ENCODE data around the gene CNTNAP5.

The CNTNAP5 gene

DNA sequence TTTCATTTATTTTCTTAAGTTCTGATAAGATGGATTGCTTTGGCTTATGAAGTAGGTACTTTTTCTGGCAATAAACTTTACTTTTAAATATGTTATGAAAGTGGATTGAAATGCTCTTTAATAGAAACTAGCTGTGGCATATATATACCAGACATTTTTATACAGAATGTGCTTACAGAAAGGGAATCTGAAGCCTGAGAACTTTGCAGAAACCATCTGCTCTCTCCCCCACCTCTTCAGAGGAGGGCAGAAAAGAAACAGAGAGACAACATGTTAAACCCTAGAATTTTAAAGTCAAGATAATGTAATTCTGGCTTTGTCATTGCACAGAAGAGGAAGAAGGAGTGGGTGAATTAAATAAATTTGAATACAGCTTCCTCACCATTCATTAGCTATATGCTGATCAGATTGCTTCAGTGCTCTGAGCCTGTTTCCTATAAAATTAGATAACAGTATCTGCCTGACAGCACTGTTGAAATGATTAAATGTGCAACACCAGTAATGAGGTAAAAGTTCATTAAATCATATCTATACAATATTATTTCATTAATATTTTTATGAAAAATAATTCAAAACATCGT is 247.3 kb downstream of the CNTNAP5 start:
- DNase-seq = no peak

DNA sequence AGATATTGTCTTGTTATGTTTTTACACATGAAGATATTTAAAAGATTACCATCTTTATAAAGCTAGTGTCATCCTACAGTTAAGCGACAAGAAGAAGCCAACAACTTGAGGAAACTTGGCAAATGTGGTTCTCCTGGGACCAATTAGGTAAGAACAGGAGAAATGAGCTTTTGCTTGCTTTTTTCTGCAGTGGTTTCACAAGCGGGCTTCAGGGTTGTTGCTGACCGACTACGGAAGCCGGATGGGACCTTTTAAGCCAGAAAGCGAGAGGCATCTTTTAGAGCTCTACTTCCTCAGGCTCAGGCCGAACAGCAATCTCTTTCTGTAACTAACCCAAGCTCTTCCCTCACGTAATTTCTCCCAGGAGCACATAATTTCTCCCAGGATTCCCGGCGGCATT is 256.5 kb downstream of the CNTNAP5 start:
- DNase-seq = no peak

DNA sequence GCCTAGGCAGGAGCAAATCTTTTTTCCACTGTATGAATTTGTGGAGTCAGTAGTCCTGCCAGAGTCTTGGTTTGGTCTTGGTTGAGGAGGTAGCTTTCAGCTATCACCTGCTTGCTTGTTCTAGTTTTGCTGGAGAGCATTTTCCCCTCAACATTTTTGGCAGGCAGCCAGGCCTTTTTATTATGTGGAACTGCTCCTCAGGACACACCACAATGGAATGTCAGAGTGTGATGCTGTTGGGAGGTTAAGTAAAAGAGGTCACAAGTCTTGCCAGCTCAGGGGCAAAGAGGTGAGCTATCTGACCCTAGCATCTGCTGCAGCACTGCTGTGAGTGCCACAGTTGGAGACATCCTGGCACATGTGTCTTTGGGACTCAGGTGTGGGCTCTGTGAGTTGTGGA is 258.0 kb downstream of the CNTNAP5 start:
- no peak for DNase-seq

DNA sequence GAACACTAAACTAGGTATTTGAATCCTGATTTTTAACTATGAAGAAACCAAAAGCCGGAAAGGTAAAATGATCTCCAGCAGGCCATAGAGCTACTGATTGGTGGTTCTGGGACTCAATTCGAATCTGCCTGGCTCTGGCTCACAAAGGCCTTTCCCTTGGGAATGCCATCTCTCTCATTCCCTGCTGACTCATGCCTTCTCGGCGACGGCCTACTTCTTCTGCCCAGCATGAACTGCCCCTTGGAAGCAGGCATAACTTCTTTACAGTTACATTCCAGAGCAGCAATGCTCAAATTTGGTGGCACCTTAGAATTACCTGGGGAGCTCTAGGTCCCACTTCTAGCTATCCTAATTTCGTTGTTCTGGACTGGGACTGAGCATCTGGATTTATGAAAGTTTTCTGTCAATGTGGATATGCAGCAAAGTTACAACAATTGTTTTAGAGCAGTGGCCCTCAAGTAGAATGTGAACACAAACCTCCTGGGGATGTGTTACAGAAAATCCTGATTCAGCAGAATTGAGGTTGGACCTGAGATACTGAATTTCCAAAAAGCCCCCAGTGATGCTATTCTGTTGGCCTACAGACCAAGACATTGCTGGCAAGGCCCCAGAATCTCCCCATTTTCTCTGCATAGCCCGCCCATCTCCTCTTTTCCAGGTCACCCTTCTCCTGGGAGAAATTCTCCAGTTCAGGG is 261.1 kb downstream of the CNTNAP5 start:
- DNase-seq = no peak

DNA sequence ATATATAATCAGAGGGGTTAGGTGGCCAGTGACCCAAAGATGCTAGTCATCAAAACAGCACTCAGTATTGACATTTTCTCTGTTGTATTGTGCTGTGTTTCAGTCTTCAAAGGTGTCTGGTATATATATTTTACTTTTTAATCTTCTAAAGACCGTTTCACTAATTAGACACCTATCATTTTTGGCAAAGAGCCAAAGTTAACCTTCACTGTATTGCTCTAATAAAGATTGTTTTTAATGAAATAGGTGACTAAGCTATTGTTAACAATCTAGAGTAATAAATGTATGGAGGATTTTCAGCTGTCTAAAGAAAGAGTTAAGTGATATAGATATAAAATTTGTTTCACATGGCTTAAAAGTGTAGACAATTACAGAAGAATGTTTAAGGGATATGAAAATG is 264.0 kb downstream of the CNTNAP5 start:
- no peak for DNase-seq

DNA sequence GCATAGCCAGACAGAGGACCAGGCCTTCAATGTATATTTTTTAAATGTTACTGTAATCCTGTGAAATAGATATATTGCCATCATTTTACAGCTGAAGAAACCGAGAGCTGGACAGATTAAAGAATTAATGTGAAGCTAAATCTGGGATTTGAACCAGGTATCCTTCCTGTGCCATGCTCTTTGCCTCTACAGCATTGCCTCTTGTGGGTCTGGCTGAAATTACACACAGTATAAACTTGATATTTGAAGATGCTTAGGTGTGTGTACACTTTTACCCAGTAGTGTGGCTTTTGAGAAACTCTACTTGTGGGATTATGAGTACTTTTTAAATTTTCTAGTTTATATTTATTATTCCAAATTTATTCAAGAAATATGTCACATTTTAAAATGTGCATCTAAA is 264.5 kb downstream of the CNTNAP5 start:
- DNase-seq = no peak

DNA sequence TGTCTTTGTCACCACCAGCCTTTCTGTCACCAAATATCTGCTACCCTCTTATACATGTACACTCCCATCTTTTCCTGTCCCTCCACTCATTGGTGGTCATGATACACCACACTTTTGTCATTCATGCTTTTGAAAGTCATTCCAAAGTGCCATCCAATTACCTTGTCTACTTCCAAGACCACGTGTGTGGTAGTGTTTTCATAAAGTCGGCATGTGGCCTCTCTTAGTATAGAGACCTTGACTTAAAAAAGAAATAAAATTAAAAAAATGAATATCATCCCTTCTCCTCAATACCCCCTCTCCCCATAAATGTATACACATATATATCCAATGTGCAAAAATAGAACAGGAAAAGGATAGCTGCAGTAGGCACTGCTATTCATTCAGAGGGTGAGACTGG is 271.4 kb downstream of the CNTNAP5 start:
- DNase-seq = no peak

DNA sequence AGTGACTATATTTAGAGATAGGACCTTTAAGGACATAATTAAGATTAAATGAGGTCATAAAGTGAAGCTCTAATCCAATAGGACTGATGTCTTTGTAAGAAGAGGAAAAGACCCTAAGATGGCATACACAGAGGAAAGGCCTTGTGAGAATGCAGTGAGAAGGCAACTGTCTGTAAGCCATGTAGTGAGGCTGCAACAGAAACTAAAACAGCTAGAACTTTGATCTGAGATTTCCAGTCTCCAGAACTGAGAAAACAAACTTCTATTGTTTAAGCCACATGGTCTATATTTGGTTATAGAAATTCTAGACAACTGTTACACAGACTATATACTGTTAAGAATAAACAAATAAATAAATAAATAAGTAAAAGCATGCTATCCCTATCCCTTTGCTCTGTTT is 276.8 kb downstream of the CNTNAP5 start:
- no peak for DNase-seq

DNA sequence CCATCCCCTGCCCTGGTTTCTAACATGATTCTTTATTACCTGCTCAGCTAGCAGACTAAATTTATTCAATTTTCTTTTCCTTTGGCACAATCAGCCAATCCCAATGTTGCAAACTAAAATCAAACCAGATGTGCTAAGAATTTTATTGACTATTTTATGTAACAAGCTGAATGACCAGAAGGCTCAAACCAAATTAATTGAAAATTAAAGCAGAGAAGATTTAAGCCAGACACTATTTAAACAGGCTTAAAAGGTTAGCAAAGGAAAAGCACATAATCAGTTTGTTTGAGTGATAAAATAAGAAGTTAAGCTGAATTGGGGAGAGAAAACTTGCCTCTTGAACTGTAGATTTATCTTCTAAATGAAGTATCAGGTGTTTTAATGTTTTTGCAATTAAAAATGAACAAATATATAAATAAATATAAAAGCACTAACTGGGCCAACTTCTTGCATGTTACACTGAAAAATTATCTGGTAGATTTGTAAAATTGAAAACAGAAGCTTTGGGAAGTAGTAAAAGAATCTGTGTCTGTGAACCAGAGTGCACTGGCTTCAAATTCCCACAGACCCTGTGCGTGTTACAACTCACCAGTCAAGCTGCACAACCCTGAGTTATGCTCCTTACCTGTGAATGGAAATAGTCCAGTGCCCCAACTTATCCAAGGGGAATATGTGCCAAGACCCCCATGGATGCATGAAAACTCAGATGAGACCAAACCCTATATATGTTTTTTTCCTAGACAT is 283.4 kb downstream of the CNTNAP5 start:
- no peak for DNase-seq

DNA sequence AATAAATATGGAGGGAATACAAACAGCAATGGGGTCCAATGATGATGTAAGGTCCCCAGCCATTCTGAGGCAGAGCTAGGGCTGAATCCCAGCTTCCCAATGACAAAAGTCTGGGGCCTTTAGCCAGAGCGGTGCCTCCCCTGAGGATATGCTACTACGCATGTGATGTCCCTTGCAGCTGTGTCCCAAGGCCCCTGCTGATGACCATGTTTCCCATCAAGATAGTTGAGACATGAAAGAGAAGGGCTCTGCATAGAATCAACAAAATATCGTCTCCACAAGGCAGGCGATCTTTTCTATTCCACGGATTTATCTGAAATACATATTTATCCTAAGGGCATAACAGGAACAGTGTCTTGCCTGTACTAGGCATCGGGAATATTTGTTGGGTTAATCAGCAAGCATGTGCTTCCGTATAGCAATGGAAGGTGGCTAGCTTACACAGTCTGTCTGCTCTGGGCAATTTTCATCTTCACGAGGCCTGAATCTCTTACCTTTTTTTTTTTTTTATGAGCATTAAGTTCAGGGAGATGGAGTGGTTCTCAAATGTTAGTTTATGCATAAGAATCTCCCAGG is 284.6 kb downstream of the CNTNAP5 start:
- DNase-seq = no peak

DNA sequence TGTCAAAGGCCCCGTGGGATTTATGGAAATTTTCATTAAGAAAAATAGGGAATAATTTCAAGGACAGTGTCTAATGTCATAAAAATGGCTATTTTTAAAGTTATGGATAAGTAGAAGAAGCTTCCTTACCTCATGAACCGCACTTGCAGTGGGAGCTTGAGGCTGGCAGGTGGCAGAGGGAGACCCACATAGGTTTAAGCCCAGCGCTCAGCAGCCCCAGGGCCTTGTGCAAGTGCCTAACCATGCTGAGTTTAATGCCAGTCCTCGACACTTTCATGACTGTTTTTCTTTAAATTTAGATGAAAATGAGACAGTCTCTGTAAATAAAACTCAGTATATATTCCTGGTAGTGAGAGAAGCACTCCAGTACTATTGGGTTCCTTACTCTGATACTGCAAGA is 285.6 kb downstream of the CNTNAP5 start:
- DNase-seq = no peak

DNA sequence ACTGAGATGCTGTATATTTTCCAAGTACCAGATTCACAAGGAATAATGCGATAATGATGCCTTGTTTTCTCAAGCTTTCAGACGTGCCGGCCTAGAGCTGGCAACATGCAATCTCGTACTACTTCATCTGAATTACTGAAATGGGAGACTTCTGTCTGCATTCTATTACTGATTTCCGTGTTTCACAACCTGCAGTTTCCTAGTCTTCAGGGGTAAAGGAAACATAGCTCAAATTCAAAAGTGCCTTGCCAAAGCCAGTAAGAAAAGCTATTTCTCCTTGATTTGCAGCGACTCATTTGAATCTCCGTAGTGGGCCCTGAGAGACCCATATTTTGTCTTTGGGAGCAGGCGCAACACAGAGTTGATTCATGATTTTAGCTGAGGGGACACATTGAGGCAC is 289.0 kb downstream of the CNTNAP5 start:
- no peak for DNase-seq

DNA sequence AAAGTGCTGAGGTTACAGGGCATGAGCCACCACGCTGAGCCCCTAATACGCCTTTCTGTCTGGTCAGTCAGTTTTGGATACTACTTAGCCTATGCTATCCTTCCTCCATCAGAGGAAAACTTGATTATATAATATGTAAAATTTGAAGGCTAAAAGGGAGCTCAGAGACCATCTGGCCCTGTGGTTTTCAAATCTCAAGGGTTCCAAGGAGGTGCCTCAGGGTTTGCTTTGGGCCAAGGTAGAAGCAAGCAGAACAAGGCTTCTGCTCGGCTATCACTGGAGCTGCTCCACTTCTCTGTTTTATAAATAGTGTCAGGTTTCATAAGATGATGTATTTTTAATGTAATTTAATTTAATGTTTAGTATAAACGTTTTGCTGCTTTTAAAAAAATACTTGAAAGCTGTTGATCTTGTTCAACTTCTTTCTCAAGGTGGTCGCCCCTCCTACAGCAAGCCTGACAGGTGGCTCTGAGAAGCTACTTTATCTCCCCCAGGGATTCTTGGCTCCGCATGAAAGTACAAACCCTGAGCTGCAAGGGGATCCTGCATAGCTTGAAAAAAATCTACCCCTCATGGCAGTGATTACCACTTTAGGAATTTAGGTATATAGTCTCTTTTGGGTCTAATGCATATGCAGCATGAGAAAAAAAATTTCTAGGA is 290.3 kb downstream of the CNTNAP5 start:
- DNase-seq = no peak

DNA sequence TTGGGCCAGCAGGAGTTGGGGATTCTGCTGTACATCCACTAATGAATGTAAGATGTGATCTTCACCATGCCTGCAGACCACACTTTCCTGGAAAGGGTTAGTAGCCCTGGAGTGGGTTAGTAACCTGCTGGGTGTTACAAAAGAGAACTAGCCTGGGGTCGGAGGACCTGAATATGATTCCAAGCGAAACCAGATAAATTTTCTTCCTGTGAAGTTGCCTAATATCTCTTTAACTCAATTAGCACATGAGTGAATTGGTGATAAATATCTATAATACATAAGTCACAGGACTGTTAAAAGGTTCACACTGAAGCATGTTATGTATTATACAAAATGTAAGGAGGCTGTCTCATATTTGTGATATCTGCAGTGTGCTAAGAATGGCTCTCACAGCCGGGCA is 291.0 kb downstream of the CNTNAP5 start:
- no peak for DNase-seq

DNA sequence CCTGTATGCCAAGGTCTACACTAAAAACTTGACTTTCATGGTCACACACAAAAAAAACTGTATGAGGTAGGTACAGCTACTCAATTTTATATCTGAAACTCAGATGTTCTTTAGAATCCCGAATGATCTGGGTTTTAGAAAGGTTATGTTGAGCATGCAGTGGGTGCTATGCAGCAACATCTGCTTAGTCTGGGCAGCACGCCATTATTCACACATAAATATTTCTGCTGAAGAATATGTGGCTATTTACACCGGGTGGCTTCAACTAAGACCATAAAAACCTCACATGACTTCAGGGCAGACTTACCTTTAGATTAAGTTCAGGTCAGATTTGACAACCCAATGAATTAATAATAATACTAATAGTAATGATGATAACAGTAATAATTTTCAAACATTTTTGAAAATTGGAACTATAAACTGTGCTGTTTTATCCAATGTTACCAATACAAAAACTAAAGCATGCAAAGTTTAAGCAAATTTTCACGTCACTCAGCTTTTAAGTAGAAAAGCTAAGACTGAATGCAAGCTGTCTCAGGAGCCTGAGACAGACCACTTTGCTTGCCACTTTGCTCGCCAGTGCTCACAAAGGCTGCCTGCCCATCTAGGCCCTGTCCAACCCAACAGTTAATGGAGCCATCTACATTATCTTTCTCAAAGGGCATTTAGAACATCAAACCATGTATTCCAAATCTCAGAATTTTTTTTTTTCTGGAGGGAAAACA is 292.0 kb downstream of the CNTNAP5 start:
- DNase-seq = no peak

DNA sequence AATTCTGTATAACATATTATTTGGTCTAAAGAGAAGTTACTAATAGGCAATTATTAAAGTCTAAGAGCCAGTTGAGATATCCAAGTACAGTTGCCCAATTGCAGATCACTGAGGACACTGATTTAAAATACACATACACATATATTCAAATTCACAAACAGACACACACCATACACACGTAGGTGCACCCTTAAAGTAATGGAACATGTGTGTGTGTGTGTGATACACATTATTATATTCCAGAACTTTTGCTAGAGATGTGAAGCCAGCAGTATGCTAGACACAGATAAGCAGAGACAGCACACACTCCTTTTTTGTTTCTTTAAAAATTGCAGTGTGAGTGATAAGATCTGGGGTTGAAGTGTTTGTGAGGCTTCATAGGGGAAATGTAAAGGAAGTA is 292.5 kb downstream of the CNTNAP5 start:
- DNase-seq = no peak

DNA sequence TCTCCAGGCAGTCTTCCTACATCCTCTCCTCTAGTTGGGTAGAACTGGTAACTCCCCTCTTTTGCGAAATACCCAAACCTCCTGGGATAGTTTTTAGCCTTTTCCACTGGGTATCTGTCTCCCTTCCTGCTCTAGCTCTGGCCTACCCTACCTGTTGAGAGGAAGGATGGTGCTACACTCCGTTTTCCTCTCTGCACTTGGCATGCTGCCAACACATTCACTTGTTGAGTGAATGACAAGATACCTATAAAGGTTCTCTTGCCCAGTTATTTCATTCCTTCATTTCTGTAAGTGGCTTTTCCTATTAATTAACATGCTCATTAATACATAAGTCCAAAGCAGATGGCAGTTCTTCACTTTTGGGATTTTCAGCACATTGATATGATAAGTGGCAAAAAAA is 293.8 kb downstream of the CNTNAP5 start:
- no peak for DNase-seq

DNA sequence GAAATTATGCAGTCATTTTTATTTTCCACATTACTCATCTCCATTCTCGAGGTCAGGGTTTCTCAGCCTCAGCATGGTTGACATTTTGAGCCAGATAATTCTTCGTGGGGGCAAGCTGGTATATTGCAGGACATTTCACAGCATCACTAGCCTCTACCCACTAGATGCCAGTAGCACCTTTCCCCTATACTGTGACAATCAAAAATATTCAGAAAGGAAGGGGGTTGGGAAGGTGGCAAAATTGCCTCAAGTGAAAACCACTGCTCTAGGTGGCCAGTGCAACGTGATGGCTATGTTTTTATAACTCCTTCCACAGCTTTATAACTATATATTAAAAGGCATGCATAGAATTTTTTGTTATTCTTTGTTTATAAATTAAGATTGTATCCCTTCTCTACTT is 294.5 kb downstream of the CNTNAP5 start:
- DNase-seq = no peak

DNA sequence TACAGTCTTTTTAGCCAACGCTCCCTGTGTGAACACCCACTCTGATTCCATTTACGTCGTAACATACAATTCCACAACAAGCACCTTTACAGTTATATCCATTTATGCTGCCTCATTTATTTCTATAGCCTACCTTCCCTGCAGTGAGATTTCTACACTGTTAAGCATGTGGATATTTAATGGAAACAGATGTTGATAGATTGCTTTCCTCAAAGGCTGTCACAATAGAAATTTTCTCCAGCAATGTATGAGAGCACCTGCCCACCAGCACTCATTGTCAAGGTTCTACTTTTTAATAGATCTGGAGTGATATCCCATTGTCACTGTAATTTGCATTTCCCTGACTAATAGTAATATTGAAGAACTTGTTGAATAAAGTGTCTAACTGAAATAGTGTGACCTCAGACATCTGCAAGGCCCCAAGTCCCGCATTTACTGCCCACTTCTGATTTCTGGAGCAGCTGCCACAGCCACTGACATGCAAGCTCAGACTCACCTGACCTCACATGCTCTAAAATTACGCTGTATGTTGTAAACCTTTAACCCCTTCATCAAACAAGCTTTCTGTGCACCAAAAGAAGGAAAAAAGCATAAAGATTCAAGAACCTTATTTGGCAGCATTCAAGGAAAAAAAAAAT is 295.1 kb downstream of the CNTNAP5 start:
- DNase-seq = no peak

DNA sequence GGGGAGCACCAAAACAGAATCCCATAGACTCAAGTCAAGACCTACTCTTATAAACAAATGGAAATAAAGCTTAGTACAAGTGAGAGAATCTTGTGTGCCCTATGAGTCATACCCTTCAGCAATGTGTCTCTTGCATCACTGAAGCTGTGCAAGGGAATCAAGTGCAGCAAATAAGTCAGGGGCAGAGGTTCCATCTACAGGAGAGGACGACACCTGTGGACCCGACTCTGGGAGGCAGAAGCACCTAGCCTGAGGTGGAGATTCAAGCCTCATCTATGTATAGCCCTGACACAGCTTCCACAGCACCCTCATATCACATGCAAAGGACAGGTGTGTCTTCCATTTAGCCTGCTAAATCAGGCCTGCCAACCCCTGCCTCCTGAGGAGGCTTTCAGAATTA is 298.2 kb downstream of the CNTNAP5 start:
- DNase-seq = no peak

DNA sequence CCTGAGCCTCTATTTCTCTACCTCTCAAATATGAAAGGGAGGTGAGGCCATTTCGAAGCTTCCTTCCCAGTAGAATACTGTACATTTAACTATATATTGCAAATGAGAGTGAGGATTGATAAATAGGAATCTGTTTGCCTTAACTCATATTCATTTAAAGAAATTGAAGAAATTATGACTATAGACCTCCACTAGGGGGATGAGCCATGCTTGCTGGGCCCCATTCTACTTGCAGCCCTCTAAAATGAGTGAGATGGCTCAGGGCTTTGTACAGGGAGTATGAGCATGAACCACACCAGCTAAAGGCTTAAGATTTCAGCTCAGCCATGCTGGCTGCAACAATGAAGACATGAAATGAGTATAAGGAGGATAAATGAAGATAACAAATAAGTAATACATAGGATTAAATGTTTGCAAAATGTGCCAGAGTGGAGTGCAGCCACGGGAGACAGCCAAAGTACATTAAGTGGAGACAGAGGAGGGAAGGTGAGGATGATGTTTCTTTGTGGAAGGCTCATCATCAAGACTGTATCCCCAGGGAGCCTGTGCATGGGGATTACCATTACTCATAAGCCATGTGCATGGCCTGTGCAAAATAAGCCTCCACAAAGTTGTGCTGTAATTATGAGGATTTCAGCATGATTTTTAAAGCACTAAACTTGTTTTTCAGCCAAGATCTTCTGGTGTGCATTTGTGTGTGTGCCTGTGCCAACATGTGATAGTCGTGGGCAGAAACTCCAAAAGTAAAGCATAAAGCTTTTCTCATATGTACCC is 300.8 kb downstream of the CNTNAP5 start:
- DNase-seq = no peak

DNA sequence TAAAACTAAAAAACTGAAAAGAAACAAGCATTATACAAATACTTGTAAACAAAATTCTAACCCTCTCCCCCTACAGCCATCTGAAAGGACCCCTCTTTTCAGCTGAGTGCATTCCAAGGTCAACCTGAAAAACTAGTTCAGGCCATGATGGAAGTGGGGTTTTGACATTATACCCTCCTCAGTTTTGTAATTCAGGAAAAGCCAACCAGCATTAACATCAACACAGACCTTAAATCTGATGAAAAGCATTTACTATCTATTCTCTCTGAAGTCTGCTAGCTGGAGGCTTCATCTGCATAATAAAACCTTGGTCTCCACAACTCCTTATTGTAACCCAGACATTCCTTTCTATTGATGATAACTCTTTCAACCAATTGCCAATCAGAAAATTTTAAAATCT is 302.2 kb downstream of the CNTNAP5 start:
- DNase-seq = no peak
